Measurements from ENCODE around the gene HSPA1A. TPM values are rescaled to one million over a fixed set of nuclear protein-coding genes. Genes with fewer than 3 reads are reported as not detected.

The HSPA1A gene
- total and polyA plus RNA-seq, 9 donors = 44.6 to 340 (median 140) TPM

- no peaks in the 10 kb centered on the region for H3K36me3 ChIP-seq
- no peak for TF ChIP-seq POLR2A (IDR thresholded peaks at IDR 0.05)
- TF ChIP-seq, protein P1, sequence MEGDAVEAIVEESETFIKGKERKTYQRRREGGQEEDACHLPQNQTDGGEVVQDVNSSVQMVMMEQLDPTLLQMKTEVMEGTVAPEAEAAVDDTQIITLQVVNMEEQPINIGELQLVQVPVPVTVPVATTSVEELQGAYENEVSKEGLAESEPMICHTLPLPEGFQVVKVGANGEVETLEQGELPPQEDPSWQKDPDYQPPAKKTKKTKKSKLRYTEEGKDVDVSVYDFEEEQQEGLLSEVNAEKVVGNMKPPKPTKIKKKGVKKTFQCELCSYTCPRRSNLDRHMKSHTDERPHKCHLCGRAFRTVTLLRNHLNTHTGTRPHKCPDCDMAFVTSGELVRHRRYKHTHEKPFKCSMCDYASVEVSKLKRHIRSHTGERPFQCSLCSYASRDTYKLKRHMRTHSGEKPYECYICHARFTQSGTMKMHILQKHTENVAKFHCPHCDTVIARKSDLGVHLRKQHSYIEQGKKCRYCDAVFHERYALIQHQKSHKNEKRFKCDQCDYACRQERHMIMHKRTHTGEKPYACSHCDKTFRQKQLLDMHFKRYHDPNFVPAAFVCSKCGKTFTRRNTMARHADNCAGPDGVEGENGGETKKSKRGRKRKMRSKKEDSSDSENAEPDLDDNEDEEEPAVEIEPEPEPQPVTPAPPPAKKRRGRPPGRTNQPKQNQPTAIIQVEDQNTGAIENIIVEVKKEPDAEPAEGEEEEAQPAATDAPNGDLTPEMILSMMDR (IDR thresholded peaks at IDR 0.05) = no peak
- no peak for TF ChIP-seq EP300 (IDR thresholded peaks at IDR 0.05)
- H3K27ac ChIP-seq = no peak overlapping the region
- H3K4me3 ChIP-seq = no peak overlapping the region
- no peak for DNase-seq
- H3K27me3 ChIP-seq = no peaks in the 10 kb centered on the region
- H3K4me1 ChIP-seq (ENCODE audit: insufficient read depth) = peaks cover 4% of the 10 kb centered on the region
- intact Hi-C loops (cut with DNase I) = no loop called here
- H3K9me3 ChIP-seq = no peaks in the 10 kb centered on the region
- 89 to 97% (median 95%) methylated on average over 8 of the region's 8 CpGs for WGBS, 3 donors
Observed at GRCh38 chr6:31858707-31859106, 43.4 kb downstream of the HSPA1A start.

GRCh38 chr6:31859923-31860322 is 44.6 kb downstream of the HSPA1A start:
- Histone ChIP-seq H3K36me3 (no peaks in the 10 kb centered on the region), H3K4me3 (no peak overlapping the region), H3K27ac (no peak overlapping the region), H3K9me3 (no peaks in the 10 kb centered on the region), H3K4me1 (ENCODE audit: insufficient read depth) (peaks cover 4% of the 10 kb centered on the region), H3K27me3 (no peaks in the 10 kb centered on the region)
- intact Hi-C loops (cut with DNase I) = loop anchor here in 2 of 4 donors (10.0 kb wide), 1 partner anchor 175 kb away; the partner anchor contains the start of gene LY6G5C (in 2 of the 2)
- DNase-seq = no peak
- WGBS, 3 donors = 85 to 88% (median 85%) methylated on average over 11 of the region's 11 CpGs
- TF ChIP-seq POLR2A (IDR thresholded peaks at IDR 0.05) = no peak
- no peak for TF ChIP-seq EP300 (IDR thresholded peaks at IDR 0.05)
- TF ChIP-seq, protein P1 (IDR thresholded peaks at IDR 0.05) = no peak

DNA sequence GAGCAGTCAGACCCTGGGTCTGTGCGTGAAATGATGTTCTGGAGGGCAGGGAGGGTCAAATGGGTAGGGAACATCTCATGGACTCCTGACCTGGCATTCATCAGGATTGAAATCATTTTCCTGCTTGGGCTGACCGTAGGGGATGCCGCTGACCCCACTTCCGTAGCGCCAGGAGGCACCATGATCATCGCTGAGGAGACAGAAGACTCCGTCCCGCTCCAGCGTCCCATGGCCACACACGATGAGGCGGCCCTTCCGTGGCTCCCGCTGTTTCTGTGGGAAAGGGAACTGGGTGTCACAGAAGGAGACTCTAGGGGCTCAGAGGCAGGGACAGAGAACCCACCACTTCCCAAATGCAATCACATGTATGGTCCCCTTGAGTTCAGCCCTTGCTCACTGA is 45.0 kb downstream of the HSPA1A start:
- DNase-seq = no peak
- intact Hi-C loops (cut with DNase I) = loop anchor here in 2 of 4 donors (10.0 kb wide), 1 partner anchor 176 kb away; the partner anchor contains the start of gene LY6G5C (in 2 of the 2)
- Histone ChIP-seq H3K4me3 (no peak overlapping the region), H3K36me3 (no peaks in the 10 kb centered on the region), H3K27ac (no peak overlapping the region), H3K27me3 (no peaks in the 10 kb centered on the region), H3K4me1 (ENCODE audit: insufficient read depth) (peaks cover 4% of the 10 kb centered on the region), H3K9me3 (no peaks in the 10 kb centered on the region)
- TF ChIP-seq, protein P1 (IDR thresholded peaks at IDR 0.05) = no peak
- no peak for TF ChIP-seq EP300 (IDR thresholded peaks at IDR 0.05)
- TF ChIP-seq POLR2A (IDR thresholded peaks at IDR 0.05) = no peak
- 89 to 95% (median 92%) methylated on average over 13 of the region's 13 CpGs for WGBS, 3 donors

DNA sequence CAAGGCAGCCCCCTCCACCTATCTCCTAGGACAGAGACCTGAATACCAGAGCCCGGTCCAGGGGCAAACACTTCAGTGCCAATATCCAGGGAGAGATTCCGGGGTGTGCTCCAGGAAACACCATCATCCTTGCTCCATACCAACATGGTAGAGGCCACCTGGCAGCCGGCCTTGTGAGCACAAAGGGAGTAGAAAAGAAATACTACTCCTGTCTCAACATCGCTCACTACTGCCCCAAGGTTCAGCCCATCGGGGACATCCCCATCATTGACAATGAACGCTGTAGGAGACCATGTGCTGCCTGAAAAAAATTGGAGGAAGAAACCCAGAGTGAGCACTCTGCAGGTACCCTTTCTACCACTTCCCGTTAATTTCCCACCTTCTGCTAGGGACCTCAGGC is 45.8 kb downstream of the HSPA1A start:
- H3K27me3 ChIP-seq = no peaks in the 10 kb centered on the region
- H3K4me1 ChIP-seq (ENCODE audit: insufficient read depth) = peaks cover 4% of the 10 kb centered on the region
- TF ChIP-seq POLR2A (IDR thresholded peaks at IDR 0.05) (no peak), EP300 (IDR thresholded peaks at IDR 0.05) (no peak)
- TF ChIP-seq, protein P1 (IDR thresholded peaks at IDR 0.05) = no peak
- no peak for DNase-seq
- H3K4me3 ChIP-seq = no peak overlapping the region
- intact Hi-C loops (cut with DNase I) = loop anchor here in 2 of 4 donors (10.0 kb wide), 1 partner anchor 176 kb away; the partner anchor contains the start of gene LY6G5C (in 2 of the 2)
- WGBS, 3 donors = 84 to 90% (median 88%) methylated on average over 7 of the region's 7 CpGs
- no peaks in the 10 kb centered on the region for H3K36me3 ChIP-seq
- H3K27ac ChIP-seq = no peak overlapping the region
- no peaks in the 10 kb centered on the region for H3K9me3 ChIP-seq

Data from ovary (tissue), 9 donors.